ENCODE results near the gene NKG7. TPM values are rescaled to one million over a fixed set of nuclear protein-coding genes. Genes with fewer than 3 reads are reported as not detected.

NKG7 gene
- total and polyA plus RNA-seq, 4 donors = 0.38 to 6.7 (median 2.0) TPM

GRCh38 chr19:51356159-51356801, 16.2 kb downstream of the NKG7 start:
- DNase-seq (peak in 1 of 2 donors; percentile 25), ATAC-seq (ENCODE audit: low FRiP score) (no peak)
- no peak overlapping the region for H3K4me3 ChIP-seq (ENCODE audit: low read length in 2 of 2)
- no peaks in the 10 kb centered on the region for H3K27me3 ChIP-seq (ENCODE audit: control insufficient read depth in 1 of 2, insufficient read depth in 2 of 2, low read length in 1 of 2)
- intact Hi-C loops (cut with DNase I) = no loop called here
- H3K27ac ChIP-seq (ENCODE audit: low read depth in 1 of 2, low read length in 2 of 2) = no peak overlapping the region
- H3K4me1 ChIP-seq (ENCODE audit: control insufficient read depth in 1 of 2, insufficient read depth in 2 of 2, low read length in 2 of 2) = no peaks in the 10 kb centered on the region
- no peaks in the 10 kb centered on the region for H3K9me3 ChIP-seq (ENCODE audit: control insufficient read depth, low read length)
- no peaks in the 10 kb centered on the region for H3K36me3 ChIP-seq (ENCODE audit: control insufficient read depth in 1 of 2, insufficient read depth in 2 of 2, low read length in 1 of 2)
- WGBS, 2 donors = 91 to 94% methylated on average over 10 of the region's 10 CpGs

- WGBS, 2 donors = 46 to 48% methylated on average over 8 of the region's 8 CpGs
- no peak overlapping the region for H3K27ac ChIP-seq (ENCODE audit: low read depth in 1 of 2, low read length in 2 of 2)
- no peak overlapping the region for H3K4me3 ChIP-seq (ENCODE audit: low read length in 2 of 2)
- no peaks in the 10 kb centered on the region for H3K4me1 ChIP-seq (ENCODE audit: control insufficient read depth in 1 of 2, insufficient read depth in 2 of 2, low read length in 2 of 2)
- H3K9me3 ChIP-seq (ENCODE audit: control insufficient read depth, low read length) = no peaks in the 10 kb centered on the region
- DNase-seq (no peak), ATAC-seq (ENCODE audit: low FRiP score) (no peak)
- no peaks in the 10 kb centered on the region for H3K27me3 ChIP-seq (ENCODE audit: control insufficient read depth in 1 of 2, insufficient read depth in 2 of 2, low read length in 1 of 2)
- no peaks in the 10 kb centered on the region for H3K36me3 ChIP-seq (ENCODE audit: control insufficient read depth in 1 of 2, insufficient read depth in 2 of 2, low read length in 1 of 2)
- intact Hi-C loops (cut with DNase I) = no loop called here
Observed at GRCh38 chr19:51354742-51355148, 17.7 kb downstream of the NKG7 start.

GRCh38 chr19:51354103-51354741, 18.2 kb downstream of the NKG7 start:
- 62 to 65% methylated on average over 12 of the region's 12 CpGs for WGBS, 2 donors
- H3K4me1 ChIP-seq (ENCODE audit: control insufficient read depth in 1 of 2, insufficient read depth in 2 of 2, low read length in 2 of 2) = no peaks in the 10 kb centered on the region
- no peaks in the 10 kb centered on the region for H3K9me3 ChIP-seq (ENCODE audit: control insufficient read depth, low read length)
- H3K4me3 ChIP-seq (ENCODE audit: low read length in 2 of 2) = no peak overlapping the region
- ATAC-seq (ENCODE audit: low FRiP score) (no peak), DNase-seq (no peak)
- H3K27me3 ChIP-seq (ENCODE audit: control insufficient read depth in 1 of 2, insufficient read depth in 2 of 2, low read length in 1 of 2) = no peaks in the 10 kb centered on the region
- intact Hi-C loops (cut with DNase I) = no loop called here
- H3K27ac ChIP-seq (ENCODE audit: low read depth in 1 of 2, low read length in 2 of 2) = no peak overlapping the region
- H3K36me3 ChIP-seq (ENCODE audit: control insufficient read depth in 1 of 2, insufficient read depth in 2 of 2, low read length in 1 of 2) = no peaks in the 10 kb centered on the region

- no peak overlapping the region for H3K27ac ChIP-seq (ENCODE audit: low read depth in 1 of 2, low read length in 2 of 2)
- H3K36me3 ChIP-seq (ENCODE audit: control insufficient read depth in 1 of 2, insufficient read depth in 2 of 2, low read length in 1 of 2) = no peaks in the 10 kb centered on the region
- H3K4me1 ChIP-seq (ENCODE audit: control insufficient read depth in 1 of 2, insufficient read depth in 2 of 2, low read length in 2 of 2) = no peaks in the 10 kb centered on the region
- no peaks in the 10 kb centered on the region for H3K9me3 ChIP-seq (ENCODE audit: control insufficient read depth, low read length)
- intact Hi-C loops (cut with DNase I) = no loop called here
- WGBS, 2 donors = 94 to 96% methylated on average over 16 of the region's 16 CpGs
- ATAC-seq (ENCODE audit: low FRiP score) = no peak
- no peak for DNase-seq
- H3K4me3 ChIP-seq (ENCODE audit: low read length in 2 of 2) = no peak overlapping the region
- H3K27me3 ChIP-seq (ENCODE audit: control insufficient read depth in 1 of 2, insufficient read depth in 2 of 2, low read length in 1 of 2) = no peaks in the 10 kb centered on the region
Observed at GRCh38 chr19:51352783-51353360, 19.6 kb downstream of the NKG7 start.

GRCh38 chr19:51351266-51351990, 21.0 kb downstream of the NKG7 start:
- Histone ChIP-seq H3K4me1 (ENCODE audit: control insufficient read depth in 1 of 2, insufficient read depth in 2 of 2, low read length in 2 of 2) (no peaks in the 10 kb centered on the region), H3K4me3 (ENCODE audit: low read length in 2 of 2) (no peak overlapping the region), H3K9me3 (ENCODE audit: control insufficient read depth, low read length) (no peaks in the 10 kb centered on the region), H3K27me3 (ENCODE audit: control insufficient read depth in 1 of 2, insufficient read depth in 2 of 2, low read length in 1 of 2) (no peaks in the 10 kb centered on the region), H3K27ac (ENCODE audit: low read depth in 1 of 2, low read length in 2 of 2) (no peak overlapping the region), H3K36me3 (ENCODE audit: control insufficient read depth in 1 of 2, insufficient read depth in 2 of 2, low read length in 1 of 2) (peaks cover 0 to 2% of the 10 kb centered on the region in 2 donors)
- intact Hi-C loops (cut with DNase I) = no loop called here
- DNase-seq (no peak), ATAC-seq (ENCODE audit: low FRiP score) (no peak)
- 95 to 96% methylated on average over 11 of the region's 11 CpGs for WGBS, 2 donors

- intact Hi-C loops (cut with DNase I) = no loop called here
- Histone ChIP-seq H3K4me3 (ENCODE audit: low read length in 2 of 2) (no peak overlapping the region), H3K4me1 (ENCODE audit: control insufficient read depth in 1 of 2, insufficient read depth in 2 of 2, low read length in 2 of 2) (no peaks in the 10 kb centered on the region), H3K27ac (ENCODE audit: low read depth in 1 of 2, low read length in 2 of 2) (no peak overlapping the region), H3K9me3 (ENCODE audit: control insufficient read depth, low read length) (no peaks in the 10 kb centered on the region), H3K36me3 (ENCODE audit: control insufficient read depth in 1 of 2, insufficient read depth in 2 of 2, low read length in 1 of 2) (peaks cover 0 to 3% of the 10 kb centered on the region in 2 donors), H3K27me3 (ENCODE audit: control insufficient read depth in 1 of 2, insufficient read depth in 2 of 2, low read length in 1 of 2) (no peaks in the 10 kb centered on the region)
- DNase-seq = no peak
- 84 to 87% methylated on average over 10 of the region's 10 CpGs for WGBS, 2 donors
- ATAC-seq (ENCODE audit: low FRiP score) = no peak
Observed at GRCh38 chr19:51347209-51347928, 25.1 kb downstream of the NKG7 start.

GRCh38 chr19:51346742-51347141, 25.7 kb downstream of the NKG7 start:
- H3K36me3 ChIP-seq (ENCODE audit: control insufficient read depth in 1 of 2, insufficient read depth in 2 of 2, low read length in 1 of 2) = peaks cover 0 to 3% of the 10 kb centered on the region in 2 donors
- no peaks in the 10 kb centered on the region for H3K27me3 ChIP-seq (ENCODE audit: control insufficient read depth in 1 of 2, insufficient read depth in 2 of 2, low read length in 1 of 2)
- no peak overlapping the region for H3K27ac ChIP-seq (ENCODE audit: low read depth in 1 of 2, low read length in 2 of 2)
- H3K9me3 ChIP-seq (ENCODE audit: control insufficient read depth, low read length) = no peaks in the 10 kb centered on the region
- WGBS, 2 donors = 87 to 90% methylated on average over 16 to 17 of the region's 17 CpGs
- no peaks in the 10 kb centered on the region for H3K4me1 ChIP-seq (ENCODE audit: control insufficient read depth in 1 of 2, insufficient read depth in 2 of 2, low read length in 2 of 2)
- H3K4me3 ChIP-seq (ENCODE audit: low read length in 2 of 2) = no peak overlapping the region
- no peak for ATAC-seq (ENCODE audit: low FRiP score)
- DNase-seq = no peak
- intact Hi-C loops (cut with DNase I) = no loop called here

- ATAC-seq (ENCODE audit: low FRiP score) (no peak), DNase-seq (no peak)
- Histone ChIP-seq H3K27ac (ENCODE audit: low read depth in 1 of 2, low read length in 2 of 2) (no peak overlapping the region), H3K4me1 (ENCODE audit: control insufficient read depth in 1 of 2, insufficient read depth in 2 of 2, low read length in 2 of 2) (no peaks in the 10 kb centered on the region), H3K27me3 (ENCODE audit: control insufficient read depth in 1 of 2, insufficient read depth in 2 of 2, low read length in 1 of 2) (no peaks in the 10 kb centered on the region), H3K9me3 (ENCODE audit: control insufficient read depth, low read length) (no peaks in the 10 kb centered on the region), H3K36me3 (ENCODE audit: control insufficient read depth in 1 of 2, insufficient read depth in 2 of 2, low read length in 1 of 2) (peaks cover 0 to 3% of the 10 kb centered on the region in 2 donors), H3K4me3 (ENCODE audit: low read length in 2 of 2) (no peak overlapping the region)
- intact Hi-C loops (cut with DNase I) = no loop called here
- 96 to 97% methylated on average over 9 of the region's 9 CpGs for WGBS, 2 donors
Observed at GRCh38 chr19:51345076-51345620, 27.3 kb downstream of the NKG7 start.

Measured in aorta (tissue), 5 donors.